A549 (cell line): Measurements from ENCODE around the gene TCERG1L.

Experiments
- RAD21 ChIP-seq, 2 experiments: fragments of >200 bp in 1 of 2; sonication (Bioruptor Twin) in 1 of 2; formaldehyde crosslinking in 1 of 2; IDR thresholded peaks in 1 of 2; conservative IDR thresholded peaks in 1 of 2; 2 replicates in 1 of 2; 3 replicates in 1 of 2; pipeline ENCODE4 v1.6.1; 2012 to 2018; ENCODE audit warnings: inconsistent platforms in 1 of 2
- TF ChIP-seq, protein P1 (sequence below): fragments of >200 bp; sonication (Bioruptor Twin); formaldehyde crosslinking; IDR thresholded peaks from 3 replicates; pipeline ENCODE4 v1.5.1; 2016

- TF ChIP-seq, protein P1, sequence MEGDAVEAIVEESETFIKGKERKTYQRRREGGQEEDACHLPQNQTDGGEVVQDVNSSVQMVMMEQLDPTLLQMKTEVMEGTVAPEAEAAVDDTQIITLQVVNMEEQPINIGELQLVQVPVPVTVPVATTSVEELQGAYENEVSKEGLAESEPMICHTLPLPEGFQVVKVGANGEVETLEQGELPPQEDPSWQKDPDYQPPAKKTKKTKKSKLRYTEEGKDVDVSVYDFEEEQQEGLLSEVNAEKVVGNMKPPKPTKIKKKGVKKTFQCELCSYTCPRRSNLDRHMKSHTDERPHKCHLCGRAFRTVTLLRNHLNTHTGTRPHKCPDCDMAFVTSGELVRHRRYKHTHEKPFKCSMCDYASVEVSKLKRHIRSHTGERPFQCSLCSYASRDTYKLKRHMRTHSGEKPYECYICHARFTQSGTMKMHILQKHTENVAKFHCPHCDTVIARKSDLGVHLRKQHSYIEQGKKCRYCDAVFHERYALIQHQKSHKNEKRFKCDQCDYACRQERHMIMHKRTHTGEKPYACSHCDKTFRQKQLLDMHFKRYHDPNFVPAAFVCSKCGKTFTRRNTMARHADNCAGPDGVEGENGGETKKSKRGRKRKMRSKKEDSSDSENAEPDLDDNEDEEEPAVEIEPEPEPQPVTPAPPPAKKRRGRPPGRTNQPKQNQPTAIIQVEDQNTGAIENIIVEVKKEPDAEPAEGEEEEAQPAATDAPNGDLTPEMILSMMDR, result no peak
- no peak for TF ChIP-seq RAD21 (conservative IDR thresholded peaks at IDR 0.05 in 1 of 2, IDR thresholded peaks at IDR 0.05 in 1 of 2)
Observed at GRCh38 chr10:131310142-131310541, 1.4 kb downstream of the TCERG1L start.
